Subcutaneous adipose tissue (tissue), 4 donors: ENCODE results near the gene SETX. TPM values are rescaled to one million over a fixed set of nuclear protein-coding genes. Genes with fewer than 3 reads are reported as not detected.

Experiments
- CTCF ChIP-seq: fragments of 450-650 bp; IDR thresholded peaks from one replicate; pipeline ENCODE4 v1.5.1; 2016; ENCODE audit warnings: low read depth, mild to moderate bottlenecking, control low read depth, antibody characterized with exemption, moderate library complexity
- total RNA-seq, 4 donors: library from RNA; depleted of rRNA; stranded (reverse); fragments of >200 nt; gene quantifications; one replicate each; pipeline ENCODE4 v1.1.0, GENCODE V29; 2016

The SETX gene, protein sequence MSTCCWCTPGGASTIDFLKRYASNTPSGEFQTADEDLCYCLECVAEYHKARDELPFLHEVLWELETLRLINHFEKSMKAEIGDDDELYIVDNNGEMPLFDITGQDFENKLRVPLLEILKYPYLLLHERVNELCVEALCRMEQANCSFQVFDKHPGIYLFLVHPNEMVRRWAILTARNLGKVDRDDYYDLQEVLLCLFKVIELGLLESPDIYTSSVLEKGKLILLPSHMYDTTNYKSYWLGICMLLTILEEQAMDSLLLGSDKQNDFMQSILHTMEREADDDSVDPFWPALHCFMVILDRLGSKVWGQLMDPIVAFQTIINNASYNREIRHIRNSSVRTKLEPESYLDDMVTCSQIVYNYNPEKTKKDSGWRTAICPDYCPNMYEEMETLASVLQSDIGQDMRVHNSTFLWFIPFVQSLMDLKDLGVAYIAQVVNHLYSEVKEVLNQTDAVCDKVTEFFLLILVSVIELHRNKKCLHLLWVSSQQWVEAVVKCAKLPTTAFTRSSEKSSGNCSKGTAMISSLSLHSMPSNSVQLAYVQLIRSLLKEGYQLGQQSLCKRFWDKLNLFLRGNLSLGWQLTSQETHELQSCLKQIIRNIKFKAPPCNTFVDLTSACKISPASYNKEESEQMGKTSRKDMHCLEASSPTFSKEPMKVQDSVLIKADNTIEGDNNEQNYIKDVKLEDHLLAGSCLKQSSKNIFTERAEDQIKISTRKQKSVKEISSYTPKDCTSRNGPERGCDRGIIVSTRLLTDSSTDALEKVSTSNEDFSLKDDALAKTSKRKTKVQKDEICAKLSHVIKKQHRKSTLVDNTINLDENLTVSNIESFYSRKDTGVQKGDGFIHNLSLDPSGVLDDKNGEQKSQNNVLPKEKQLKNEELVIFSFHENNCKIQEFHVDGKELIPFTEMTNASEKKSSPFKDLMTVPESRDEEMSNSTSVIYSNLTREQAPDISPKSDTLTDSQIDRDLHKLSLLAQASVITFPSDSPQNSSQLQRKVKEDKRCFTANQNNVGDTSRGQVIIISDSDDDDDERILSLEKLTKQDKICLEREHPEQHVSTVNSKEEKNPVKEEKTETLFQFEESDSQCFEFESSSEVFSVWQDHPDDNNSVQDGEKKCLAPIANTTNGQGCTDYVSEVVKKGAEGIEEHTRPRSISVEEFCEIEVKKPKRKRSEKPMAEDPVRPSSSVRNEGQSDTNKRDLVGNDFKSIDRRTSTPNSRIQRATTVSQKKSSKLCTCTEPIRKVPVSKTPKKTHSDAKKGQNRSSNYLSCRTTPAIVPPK (N-terminal part only)
- total RNA-seq: 10 to 100 TPM; 66.7 to 94.0 (median 75.6) TPM

GRCh38 chr9:132354637-132355355 lies at the start of gene SETX:
TSS of gene SETX (minus strand) at chr9:132354986. CDS start at chr9:132349428, 5,558 bp downstream.
- no peak for TF ChIP-seq CTCF

DNA sequence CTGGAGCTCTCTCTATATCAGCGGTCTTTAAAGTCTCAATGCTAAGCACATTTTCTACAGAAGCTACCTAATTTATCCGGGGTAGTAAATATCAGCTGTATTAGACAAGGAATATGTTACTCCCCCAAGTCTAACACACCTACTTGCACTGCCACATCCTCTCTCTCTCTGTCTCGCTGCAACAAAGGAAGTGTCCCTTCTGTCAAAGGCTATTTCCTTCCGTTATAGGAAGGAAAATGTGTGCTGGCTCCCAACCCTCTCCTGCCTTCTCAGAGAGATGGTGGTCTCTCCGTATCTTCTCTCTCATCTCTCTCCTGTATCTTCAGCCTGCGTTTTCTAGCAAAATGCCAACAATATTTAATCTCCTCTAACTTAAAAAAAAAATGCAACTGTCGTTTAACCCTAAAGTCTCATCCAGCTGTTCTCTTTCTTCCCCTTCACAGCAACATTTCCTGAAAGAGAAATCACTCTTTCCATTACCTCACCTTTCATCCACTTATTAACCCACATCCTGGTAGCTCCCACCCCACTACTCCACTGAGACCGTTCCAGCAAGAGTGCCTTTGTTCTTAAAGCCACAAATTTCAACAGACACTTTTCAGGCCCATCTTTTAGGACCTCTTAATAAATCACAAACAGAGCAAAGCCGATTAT lies 49.6 kb upstream of the SETX start:
- TF ChIP-seq CTCF: no peak

DNA sequence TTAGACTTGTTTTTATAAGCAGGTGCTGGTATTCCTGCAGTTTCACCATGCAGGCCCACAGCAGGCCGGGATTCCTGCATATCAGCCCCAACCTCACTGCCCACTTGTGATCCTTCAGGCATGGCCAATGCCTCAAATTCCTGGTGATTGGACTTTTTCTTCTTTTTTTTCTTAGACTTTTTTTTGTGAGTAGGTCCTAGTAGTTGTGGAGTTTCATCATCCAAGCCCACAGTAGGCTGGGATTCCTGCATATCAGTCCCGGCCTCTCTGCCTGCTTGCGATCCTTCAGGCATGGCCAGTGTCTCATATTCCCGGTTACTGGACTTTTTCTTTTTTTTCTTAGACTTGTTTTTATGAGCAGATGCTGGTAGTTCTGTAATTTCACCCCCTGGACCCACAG lies 47.0 kb upstream of the SETX start:
- TF ChIP-seq CTCF: no peak

GRCh38 chr9:132395560-132395959 lies 40.8 kb upstream of the SETX start:
- no peak for TF ChIP-seq CTCF

DNA sequence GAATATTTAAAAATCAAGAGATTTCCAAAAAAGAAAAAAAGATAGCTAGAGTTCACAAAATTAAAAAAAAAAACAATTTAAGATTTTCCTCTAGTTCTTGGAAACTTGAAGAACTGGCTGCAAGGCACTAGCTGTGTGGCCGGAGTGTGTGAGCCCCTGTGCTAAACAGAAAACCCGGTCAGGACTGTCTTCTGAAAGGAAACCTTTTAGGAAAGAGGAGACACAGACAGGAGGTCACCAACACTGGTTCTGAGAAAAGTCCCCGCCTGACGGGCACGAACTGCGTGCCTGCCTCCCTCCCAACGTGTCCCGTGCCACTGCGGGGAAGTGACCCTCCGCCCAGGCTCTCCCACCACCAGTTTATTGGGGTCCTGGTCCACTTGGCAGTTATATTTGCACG lies 36.7 kb upstream of the SETX start:
- no peak for TF ChIP-seq CTCF

GRCh38 chr9:132390966-132391365 lies 36.2 kb upstream of the SETX start:
- TF ChIP-seq CTCF: no peak
